ENCODE results near the gene FUCA1. TPM values are rescaled to one million over a fixed set of nuclear protein-coding genes. Genes with fewer than 3 reads are reported as not detected.

Gene FUCA1
- total and polyA plus RNA-seq, 2 of the 4 experiments (the other 2 are of a cell fraction), result 2.9 to 3.5 TPM

- no TSS peak for BruUV-seq (replicated peaks)
- Histone ChIP-seq H3K4ac (ENCODE audit: low read depth, low read length) (no peak within 1 kb of the TSS), H3K9ac (ENCODE audit: low read depth, low read length) (no peak within 1 kb of the TSS), H4K91ac (ENCODE audit: insufficient read depth, low read depth, low read length) (no peak within 1 kb of the TSS), H2AK9ac (replicated peaks; ENCODE audit: low read depth, low read length, poor library complexity) (no peak within 1 kb of the TSS), H3K56ac (ENCODE audit: extremely low read depth, insufficient read depth, low read length) (no peak within 1 kb of the TSS), H2BK20ac (ENCODE audit: low read depth, low read length) (no peak within 1 kb of the TSS), H2BK120ac (ENCODE audit: low read depth, low read length) (no peak within 1 kb of the TSS), H4K8ac (ENCODE audit: low read depth in 2 of 2, low read length in 2 of 2) (no peak within 1 kb of the TSS), H2BK5ac (ENCODE audit: low read depth, low read length, poor library complexity, severe bottlenecking) (no peak within 1 kb of the TSS), H2AK5ac (ENCODE audit: low read depth, low read length) (no peak within 1 kb of the TSS), H3K4me2 (ENCODE audit: low read depth, low read length) (no peak within 1 kb of the TSS), H4K20me1 (ENCODE audit: insufficient read depth, low read length) (no peaks in the 10 kb centered on the region), H3K23ac (ENCODE audit: low read depth, low read length) (no peak within 1 kb of the TSS), H3K14ac (replicated peaks; ENCODE audit: low read depth, low read length) (no peak within 1 kb of the TSS), H3K9me3 (ENCODE audit: control insufficient read depth, insufficient read depth, low read length) (no peaks in the 10 kb centered on the region), H4K5ac (ENCODE audit: low read depth, low read length) (no peak within 1 kb of the TSS), H3K4me1 (ENCODE audit: control insufficient read depth, insufficient read depth, low read length) (no peaks in the 10 kb centered on the region), H3K18ac (ENCODE audit: low read depth, low read length) (no peak within 1 kb of the TSS), H3K36me3 (ENCODE audit: control insufficient read depth, insufficient read depth, low read length) (no peaks in the 10 kb centered on the region), H3K27me3 (ENCODE audit: control insufficient read depth, insufficient read depth, low read length) (peaks cover 32% of the 10 kb centered on the region), H2AFZ (replicated peaks; ENCODE audit: low read length, poor library complexity) (no peak within 1 kb of the TSS), H3K79me1 (ENCODE audit: low read depth in 1 of 2, low read length in 2 of 2) (no peaks in the 10 kb centered on the region), H2BK15ac (ENCODE audit: low read depth, low read length) (no peak within 1 kb of the TSS), H3K27ac (ENCODE audit: insufficient read depth, low read length) (no peak within 1 kb of the TSS), H3K4me3 (ENCODE audit: insufficient read depth, low read depth, low read length) (no peak within 1 kb of the TSS), H3K9me1 (ENCODE audit: insufficient read depth, low read length) (0 out of 2 replicates have a peak, but pooled peaks cover 4% of the 10 kb centered on the region)
- POLR2A ChIA-PET (ENCODE audit: unreplicated experiment), result no interaction called here
- WGBS, 2 experiments (ENCODE audit: extremely low coverage in 2 of 2, insufficient read length in 1 of 2), result no CpG with 5 or more reads among the region's 7 CpGs
- CTCF ChIA-PET, result no interaction called here
- dilution Hi-C loops (cut with HindIII; ENCODE audit: low sequenced_read_pairs, unreplicated experiment) (no loop called here), intact Hi-C loops (cut with micrococcal nuclease) (no loop called here), in situ Hi-C loops (cut with MboI; ENCODE audit: low sequenced_read_pairs) (no loop called here)
- ATAC-seq (ENCODE audit: low read depth) (no peak), DNase-seq (no peak)
- TF ChIP-seq USF2 (IDR thresholded peaks at IDR 0.05; ENCODE audit: low read depth, low read length) (no peak), MXI1 (IDR thresholded peaks at IDR 0.05; ENCODE audit: borderline replicate concordance, low read depth, low read length) (no peak), NFE2L2 (IDR thresholded peaks at IDR 0.05; ENCODE audit: low read depth, low read length) (no peak), MAZ (IDR thresholded peaks at IDR 0.05; ENCODE audit: borderline replicate concordance, low read depth, low read length) (no peak), POLR2A (IDR thresholded peaks at IDR 0.05; ENCODE audit: low read depth, low read length) (no peak), SMC3 (IDR thresholded peaks at IDR 0.05; ENCODE audit: low read depth, low read length) (no peak)
These were observed 45.3 kb upstream of the FUCA1 start, which contains the start of gene CNR2 for GRCh38 chr1:23913212-23913880. CNR2 (minus strand) TSS chr1:23913362; CDS start chr1:23875617, 37,745 bp downstream.
